Thoracic aorta (tissue), 2 donors: ENCODE measurements around the gene SLC35C1. TPM values are rescaled to one million over a fixed set of nuclear protein-coding genes. Genes with fewer than 3 reads are reported as not detected.

ENCODE experiments used
- ATAC-seq: fragments of 150-250 bp; one replicate; pipeline ENCODE4 v1.8.0; 2017; ENCODE audit warnings: low read depth; ENCODE audit not compliant: insufficient number of reproducible peaks, low FRiP score
- DNase-seq: peaks from one replicate; pipeline ENCODE4 v3.0.0-alpha.2; 2020; ENCODE audit warnings: low spot score
- H3K27ac ChIP-seq, 2 donors: fragments of 200-600 bp; sonication (generic); 1 replicate in 1 of 2; 2 replicates in 1 of 2; pipeline ENCODE4 v1.5.1; 2016; ENCODE audit warnings: mild to moderate bottlenecking in 2 of 2, moderate library complexity in 2 of 2
- H3K27me3 ChIP-seq: fragments of 200-600 bp; sonication (generic); replicated peaks from 2 replicates; pipeline ENCODE4 v1.6.0; 2016; ENCODE audit warnings: mild to moderate bottlenecking; ENCODE audit not compliant: insufficient read depth
- H3K36me3 ChIP-seq: fragments of 200-600 bp; sonication (generic); one replicate; pipeline ENCODE4 v1.5.1; 2016
- H3K4me1 ChIP-seq, 2 donors: fragments of 200-600 bp; sonication (generic); 1 replicate in 1 of 2; 2 replicates in 1 of 2; pipeline versions ENCODE4 v1.5.1 to v1.6.0; 2016; ENCODE audit warnings: low read depth in 2 of 2, mild to moderate bottlenecking in 1 of 2; ENCODE audit not compliant: control insufficient read depth in 1 of 2
- H3K4me3 ChIP-seq: fragments of 200-600 bp; sonication (generic); 2 replicates; pipeline ENCODE4 v1.5.1; 2016; ENCODE audit warnings: mild to moderate bottlenecking
- H3K9me3 ChIP-seq: fragments of 200-600 bp; sonication (generic); 2 replicates; pipeline ENCODE4 v1.5.1; 2016
- total RNA-seq, 2 donors: library from RNA; depleted of rRNA; stranded (reverse); fragments of >200 nt; gene quantifications; one replicate each; pipeline versions ENCODE4 v1.1.0 to v1.2.3, GENCODE V29; 2016
- TF ChIP-seq, protein P1 (sequence below): fragments of 200-600 bp; sonication (generic); IDR thresholded peaks from one replicate; pipeline ENCODE4 v1.5.1; 2019; ENCODE audit warnings: antibody characterized with exemption

SLC35C1 gene
- total RNA-seq = 10 to 100 TPM; 18.8 to 28.4 TPM

DNA sequence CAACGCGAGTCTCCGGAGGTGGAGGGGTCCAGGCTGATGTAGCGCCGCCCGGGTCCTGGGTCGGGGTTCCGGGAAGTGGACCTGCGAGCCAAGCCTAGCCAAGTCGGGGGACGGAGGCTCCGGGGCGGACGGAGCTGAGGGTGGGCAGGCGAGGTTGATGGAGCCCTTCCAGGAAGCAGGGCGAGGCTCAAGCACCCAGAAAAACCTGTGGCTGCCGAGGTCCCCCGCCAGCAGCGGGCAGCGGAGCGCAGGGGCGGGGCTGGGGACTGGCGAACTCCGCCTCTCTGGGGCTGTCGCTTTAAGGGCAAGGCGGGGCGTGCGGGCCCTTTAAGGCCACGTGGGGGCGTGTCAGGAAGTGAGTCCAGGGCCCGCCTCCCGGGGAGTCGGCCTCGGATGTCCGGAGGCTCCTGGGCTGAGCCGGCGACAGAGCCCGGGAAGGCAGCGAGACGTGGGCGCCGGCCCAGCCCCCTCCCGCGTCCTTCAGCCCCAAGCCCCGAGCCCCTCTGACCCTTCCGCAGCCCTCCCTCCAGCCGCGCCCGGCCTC, at the start of gene SLC35C1:
Gene SLC35C1 (plus strand): TSS at position 389 of the 544 bp plus-strand sequence. CDS start 653 bp downstream, outside the sequence.
- ATAC-seq (peak; percentile 77), DNase-seq (peak; percentile 88)
- Histone ChIP-seq H3K36me3 (no peaks in the 10 kb centered on the region), H3K27ac (peak within 1 kb of the TSS; percentile 82 to 88), H3K4me3 (peak within 1 kb of the TSS; percentile 99), H3K27me3 (no peaks in the 10 kb centered on the region), H3K4me1 (peaks cover 25 to 41% of the 10 kb centered on the region in 2 donors), H3K9me3 (no peaks in the 10 kb centered on the region)
- TF ChIP-seq, protein P1, sequence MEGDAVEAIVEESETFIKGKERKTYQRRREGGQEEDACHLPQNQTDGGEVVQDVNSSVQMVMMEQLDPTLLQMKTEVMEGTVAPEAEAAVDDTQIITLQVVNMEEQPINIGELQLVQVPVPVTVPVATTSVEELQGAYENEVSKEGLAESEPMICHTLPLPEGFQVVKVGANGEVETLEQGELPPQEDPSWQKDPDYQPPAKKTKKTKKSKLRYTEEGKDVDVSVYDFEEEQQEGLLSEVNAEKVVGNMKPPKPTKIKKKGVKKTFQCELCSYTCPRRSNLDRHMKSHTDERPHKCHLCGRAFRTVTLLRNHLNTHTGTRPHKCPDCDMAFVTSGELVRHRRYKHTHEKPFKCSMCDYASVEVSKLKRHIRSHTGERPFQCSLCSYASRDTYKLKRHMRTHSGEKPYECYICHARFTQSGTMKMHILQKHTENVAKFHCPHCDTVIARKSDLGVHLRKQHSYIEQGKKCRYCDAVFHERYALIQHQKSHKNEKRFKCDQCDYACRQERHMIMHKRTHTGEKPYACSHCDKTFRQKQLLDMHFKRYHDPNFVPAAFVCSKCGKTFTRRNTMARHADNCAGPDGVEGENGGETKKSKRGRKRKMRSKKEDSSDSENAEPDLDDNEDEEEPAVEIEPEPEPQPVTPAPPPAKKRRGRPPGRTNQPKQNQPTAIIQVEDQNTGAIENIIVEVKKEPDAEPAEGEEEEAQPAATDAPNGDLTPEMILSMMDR = no peak

- Histone ChIP-seq H3K36me3 (no peaks in the 10 kb centered on the region), H3K27ac (peak overlapping the region; percentile 78 to 84), H3K9me3 (no peaks in the 10 kb centered on the region), H3K4me3 (no peak overlapping the region), H3K27me3 (no peaks in the 10 kb centered on the region), H3K4me1 (peaks cover 39 to 71% of the 10 kb centered on the region in 2 donors)
- TF ChIP-seq, protein P1 = no peak
- ATAC-seq (no peak), DNase-seq (no peak)
Observed at GRCh38 chr11:45755281-45755859, 49.6 kb upstream of the SLC35C1 start.

DNA sequence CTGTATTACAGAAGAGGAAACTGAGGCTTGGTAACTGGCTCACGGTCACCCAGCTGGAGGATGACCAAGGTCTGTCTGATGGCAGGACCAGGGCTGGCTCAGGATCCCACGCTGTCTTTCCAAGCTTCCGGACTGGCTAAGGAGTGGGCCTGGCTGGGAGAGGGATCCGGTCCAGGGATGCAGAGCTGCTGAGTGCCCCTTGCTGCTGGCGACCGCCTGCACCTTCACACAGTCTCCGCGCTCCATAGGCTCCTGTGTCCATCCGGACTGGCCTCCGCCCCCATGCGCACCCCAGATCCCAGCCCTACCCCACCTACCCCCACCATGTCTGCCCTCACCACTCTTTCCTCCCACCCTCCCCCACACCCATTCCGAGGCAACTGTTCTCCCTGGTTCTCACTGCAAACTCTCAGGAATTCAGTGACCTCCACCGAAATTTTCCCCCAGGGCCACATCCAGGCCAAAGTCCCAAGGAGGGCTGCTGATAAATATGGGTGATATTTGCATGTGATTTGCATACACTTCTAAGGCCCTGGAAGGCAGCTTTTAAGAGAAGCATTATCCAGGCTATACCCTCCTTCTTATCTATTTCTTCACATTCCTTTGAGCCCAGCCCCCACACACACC, 48.5 kb upstream of the SLC35C1 start:
- peaks cover 45 to 70% of the 10 kb centered on the region in 2 donors for H3K4me1 ChIP-seq

GRCh38 chr11:45757672-45758071, 47.3 kb upstream of the SLC35C1 start:
- Histone ChIP-seq H3K9me3 (no peaks in the 10 kb centered on the region), H3K27ac (peak overlapping the region; percentile 78 to 84), H3K27me3 (no peaks in the 10 kb centered on the region), H3K36me3 (no peaks in the 10 kb centered on the region), H3K4me1 (peaks cover 45 to 70% of the 10 kb centered on the region in 2 donors), H3K4me3 (no peak overlapping the region)
- TF ChIP-seq, protein P1 = no peak
- ATAC-seq (no peak), DNase-seq (no peak)

More for the DNA sequence above, 48.5 kb upstream of the SLC35C1 start:
- ATAC-seq = no peak
- H3K4me3 ChIP-seq = no peak overlapping the region
- H3K27ac ChIP-seq = peak overlapping the region; percentile 78 to 84
- no peaks in the 10 kb centered on the region for H3K9me3 ChIP-seq
- H3K27me3 ChIP-seq = no peaks in the 10 kb centered on the region
- no peaks in the 10 kb centered on the region for H3K36me3 ChIP-seq
- TF ChIP-seq, protein P1 = no peak
- DNase-seq = no peak

DNA sequence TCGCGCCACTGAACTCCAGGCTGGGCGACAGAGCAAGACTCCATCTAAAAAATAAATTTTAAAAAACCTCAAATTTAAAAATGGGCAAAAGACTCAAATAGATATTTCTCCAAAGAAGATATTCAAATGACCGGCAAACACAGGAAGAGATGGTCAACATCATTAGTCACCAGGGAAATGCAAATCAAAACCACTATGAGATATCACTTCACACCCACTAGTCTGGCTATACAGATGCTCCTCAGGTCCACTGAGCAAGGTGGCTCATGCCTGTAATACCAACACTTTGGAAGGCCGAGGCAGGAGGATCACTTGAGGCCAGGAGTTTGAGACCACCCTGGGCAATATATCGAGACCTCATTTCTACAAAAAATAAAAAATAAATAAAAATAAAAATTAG, 43.3 kb upstream of the SLC35C1 start:
- H3K27ac ChIP-seq = no peak overlapping the region
- H3K4me3 ChIP-seq = no peak overlapping the region
- no peaks in the 10 kb centered on the region for H3K27me3 ChIP-seq
- TF ChIP-seq, protein P1 = no peak
- ATAC-seq (no peak), DNase-seq (no peak)
- H3K4me1 ChIP-seq = peaks cover 21 to 53% of the 10 kb centered on the region in 2 donors
- H3K9me3 ChIP-seq = no peaks in the 10 kb centered on the region
- H3K36me3 ChIP-seq = no peaks in the 10 kb centered on the region
